Cortex of kidney (tissue), 1 donor: ENCODE results near the gene MAGEA8.
"Not testable (repeated sequence)": the region's sequence is repeated elsewhere in the genome, so short reads cannot be mapped to it uniquely, and the experiment has no call there.

Experiments
- DNase-seq: peaks from one replicate; lab custom pipeline; 2025; lab: John Stamatoyannopoulos, UW

Gene MAGEA8

DNA sequence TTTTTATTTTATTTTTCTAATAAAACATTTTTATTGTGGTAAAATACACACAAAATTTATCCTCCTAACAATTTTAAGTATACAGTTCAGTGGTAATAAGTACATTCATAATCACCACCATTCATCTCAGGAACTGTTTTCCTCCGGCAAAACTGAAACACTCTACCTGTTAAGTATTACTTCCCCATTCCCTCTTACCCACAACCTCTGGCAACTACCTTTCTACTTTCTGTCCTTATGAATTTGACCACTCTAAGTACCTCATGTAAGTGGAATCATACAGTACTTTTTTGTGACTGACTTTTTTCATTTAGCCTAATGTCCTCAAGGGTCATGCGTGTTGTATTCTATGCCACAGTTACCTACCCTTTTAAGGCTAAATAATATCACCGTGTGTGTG is 27.3 kb downstream of the MAGEA8 start:
- no peak for DNase-seq

DNA sequence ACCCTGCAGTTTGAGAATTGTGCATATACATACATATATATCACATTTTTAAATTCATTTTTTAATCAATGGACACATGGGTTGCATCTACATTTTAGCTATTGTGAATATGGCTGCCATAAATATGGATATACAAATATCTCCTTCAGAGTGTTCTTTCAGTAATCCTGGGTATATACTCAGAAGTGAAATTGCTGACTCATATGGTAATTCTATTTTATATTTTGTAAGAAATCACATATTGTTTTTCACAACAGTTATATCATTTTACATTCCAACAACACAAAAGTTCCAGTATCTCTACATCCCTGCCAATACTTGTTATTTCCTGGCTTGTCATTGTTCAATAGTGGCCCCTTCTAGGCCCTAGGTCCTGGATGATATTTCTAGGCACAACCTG is 27.7 kb downstream of the MAGEA8 start:
- no peak for DNase-seq

GRCh38 chrX:149909324-149910177 is 28.6 kb downstream of the MAGEA8 start:
- DNase-seq, result no peak

- DNase-seq, result no peak
Measured at GRCh38 chrX:149910178-149910695, 29.3 kb downstream of the MAGEA8 start.

- DNase-seq, result no peak
Measured at GRCh38 chrX:149916745-149917392, 35.9 kb downstream of the MAGEA8 start.

- not testable (repeated sequence) for DNase-seq
Measured at GRCh38 chrX:149923836-149924235, 42.9 kb downstream of the MAGEA8 start.

GRCh38 chrX:149924434-149924833 is 43.5 kb downstream of the MAGEA8 start:
- not testable (repeated sequence) for DNase-seq

GRCh38 chrX:149927245-149927963 is 46.4 kb downstream of the MAGEA8 start:
- not testable (repeated sequence) for DNase-seq

GRCh38 chrX:149927964-149928258 is 46.9 kb downstream of the MAGEA8 start:
- DNase-seq, result not testable (repeated sequence)

DNA sequence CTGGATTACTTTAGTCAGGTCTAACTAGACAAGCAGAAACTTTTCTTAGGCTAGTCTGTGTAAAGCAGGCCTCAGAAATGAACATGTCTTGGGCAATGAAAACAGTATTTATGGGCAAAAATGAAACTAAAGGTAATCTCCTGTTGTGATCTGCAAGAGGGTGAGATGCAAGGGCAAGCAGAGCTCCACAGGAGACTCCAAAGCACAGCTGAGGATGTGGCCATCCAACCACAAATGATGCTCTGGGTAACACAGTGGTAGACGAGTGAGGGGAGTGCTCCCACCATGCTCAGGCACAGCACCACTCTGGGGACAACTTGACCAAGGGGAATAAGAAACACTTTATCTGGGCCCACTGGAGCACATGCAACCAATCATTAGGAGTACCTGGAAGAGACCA is 47.7 kb downstream of the MAGEA8 start:
- not testable (repeated sequence) for DNase-seq

GRCh38 chrX:149929400-149929799 is 48.4 kb downstream of the MAGEA8 start, which contains the start of gene HSFX4:
HSFX4 (plus strand) TSS chrX:149929573; CDS start chrX:149929645, 72 bp downstream.
- DNase-seq, result not testable (repeated sequence)

- DNase-seq, result not testable (repeated sequence)
Measured at GRCh38 chrX:149931355-149931754, 50.4 kb downstream of the MAGEA8 start.

- not testable (repeated sequence) for DNase-seq
Measured at GRCh38 chrX:149932150-149932549, 51.2 kb downstream of the MAGEA8 start.

DNA sequence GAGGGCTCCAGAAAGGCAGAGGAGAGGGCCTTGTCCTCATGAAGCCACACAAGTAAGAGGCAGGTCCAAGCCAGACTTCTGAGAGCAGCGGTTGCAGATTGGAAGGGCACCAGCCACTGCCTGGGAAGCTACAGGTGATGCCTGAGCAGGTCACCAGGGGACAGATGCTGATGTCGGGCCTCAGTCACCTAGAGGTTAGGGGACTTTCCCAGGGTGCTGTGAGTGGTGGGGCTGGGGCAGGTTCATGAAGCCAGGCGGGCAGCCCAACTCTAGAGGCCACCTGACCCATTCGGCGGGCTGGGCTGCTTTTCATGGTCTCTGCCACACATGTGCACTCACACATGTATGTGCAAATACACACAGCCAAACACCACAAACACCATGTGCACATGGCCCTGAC is 52.0 kb downstream of the MAGEA8 start:
- DNase-seq, result not testable (repeated sequence)

DNA sequence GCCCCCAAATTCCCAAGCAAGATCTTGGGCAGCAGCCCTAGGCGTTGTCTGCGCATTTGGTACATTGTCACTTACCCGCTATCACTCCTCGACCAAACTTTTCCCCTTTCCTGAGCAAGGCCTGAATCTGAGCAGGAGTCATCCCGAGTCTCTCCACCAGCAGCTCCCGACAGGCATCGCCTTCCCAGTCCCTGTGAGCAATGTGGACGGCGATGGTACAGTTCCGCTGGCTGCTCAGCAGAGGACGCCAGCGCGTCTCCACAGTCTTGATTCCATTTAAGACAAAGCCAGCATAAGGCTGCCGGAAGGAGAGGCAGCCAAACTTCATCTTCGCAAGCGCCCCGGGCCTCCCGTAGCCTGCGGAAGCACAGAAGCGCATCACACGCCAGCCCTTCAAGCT is 52.6 kb downstream of the MAGEA8 start:
- DNase-seq, result not testable (repeated sequence)
